Islet precursor cell (in vitro differentiated cells): Measurements from ENCODE around the gene NIM1K.
"Not testable (repeated sequence)": the region's sequence is repeated elsewhere in the genome, so short reads cannot be mapped to it uniquely, and the experiment has no call there.

Experiments used
- DNase-seq: peaks from one replicate; pipeline ENCODE4 v3.0.0-alpha.2; 2018

The NIM1K gene

DNA sequence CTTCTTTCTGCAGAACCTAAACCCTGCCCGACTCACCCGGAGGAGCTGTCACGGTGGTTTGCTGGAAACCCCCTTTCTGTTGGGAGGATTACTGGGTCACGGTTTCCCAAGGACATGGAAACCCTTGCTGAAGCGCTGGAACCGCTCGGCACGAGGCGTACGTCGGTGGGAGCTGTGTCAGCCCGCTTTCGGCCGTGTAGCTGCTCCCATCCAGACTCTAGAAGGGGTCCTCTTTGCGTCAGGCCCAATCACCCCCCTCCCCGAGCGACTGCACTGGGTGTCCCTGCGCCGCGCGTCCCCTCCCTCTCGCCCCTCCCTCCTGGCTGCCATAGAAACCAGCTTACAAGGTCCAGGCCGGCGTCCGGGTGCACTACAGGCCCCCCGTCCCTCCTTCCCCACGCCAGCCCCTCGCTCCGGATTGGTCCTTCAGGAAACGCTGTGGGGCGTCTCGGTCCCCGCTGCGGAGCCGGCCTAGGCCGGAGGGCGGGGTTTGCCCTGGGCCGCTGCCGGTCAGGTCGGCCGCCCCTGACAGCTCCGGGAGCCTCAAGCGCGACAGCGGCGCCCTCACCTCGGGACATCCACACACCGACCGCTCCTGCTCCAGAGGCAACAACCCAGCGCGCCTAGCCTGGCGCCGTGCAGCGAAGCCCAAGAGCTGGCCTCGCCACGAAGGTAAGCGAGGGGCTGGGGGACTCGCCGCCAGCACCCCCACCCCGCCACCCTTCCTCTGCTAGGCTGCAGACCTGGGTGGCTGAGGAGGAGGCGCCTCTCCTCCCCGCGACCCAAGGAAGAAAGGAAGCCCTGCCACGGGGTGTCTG lies at the start of gene NIM1K:
Gene NIM1K, plus strand, starts transcription at position 486 of the 818 bp plus-strand sequence. CDS start 53,551 bp downstream, outside the sequence.
- peak; percentile 86 for DNase-seq

DNA sequence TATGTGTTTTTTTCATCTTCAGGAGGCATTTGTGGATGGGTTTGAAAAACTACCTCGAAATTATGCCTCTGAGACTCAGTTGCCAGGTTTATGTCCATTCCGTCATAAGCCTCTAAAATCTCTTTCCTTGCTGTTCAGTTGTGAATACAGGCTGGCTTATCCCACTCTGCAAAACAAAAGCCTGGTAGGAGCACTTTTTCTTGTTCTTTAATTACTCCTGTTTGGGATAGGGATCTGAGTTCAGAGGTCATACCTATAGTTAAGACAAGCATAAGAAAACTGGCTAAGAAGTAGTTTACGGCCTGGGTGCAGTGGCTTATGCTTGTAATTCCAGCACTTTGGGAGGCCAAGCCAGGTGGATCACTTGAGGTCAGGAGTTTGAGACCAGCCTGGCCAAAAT lies 47.0 kb upstream of the NIM1K start:
- no peak for DNase-seq

DNA sequence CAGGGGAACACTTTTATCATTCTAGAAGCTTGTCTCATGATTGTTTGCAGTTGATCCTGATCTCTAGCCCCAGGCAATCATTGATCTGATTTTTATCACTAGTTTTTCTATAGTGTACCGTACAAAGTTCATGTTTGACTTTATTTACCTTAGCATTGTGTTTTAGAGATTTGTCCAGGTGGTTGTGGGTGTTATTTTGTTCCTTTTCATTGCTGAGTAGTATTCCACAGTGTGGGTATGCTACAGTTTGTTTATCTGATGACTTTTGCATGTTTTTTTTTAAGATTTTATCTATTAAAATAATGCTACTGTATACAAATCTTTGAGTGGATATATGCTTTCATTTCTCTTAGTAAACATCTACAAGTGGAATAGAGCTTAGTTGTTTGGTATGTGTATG lies 45.1 kb upstream of the NIM1K start:
- DNase-seq, result no peak

DNA sequence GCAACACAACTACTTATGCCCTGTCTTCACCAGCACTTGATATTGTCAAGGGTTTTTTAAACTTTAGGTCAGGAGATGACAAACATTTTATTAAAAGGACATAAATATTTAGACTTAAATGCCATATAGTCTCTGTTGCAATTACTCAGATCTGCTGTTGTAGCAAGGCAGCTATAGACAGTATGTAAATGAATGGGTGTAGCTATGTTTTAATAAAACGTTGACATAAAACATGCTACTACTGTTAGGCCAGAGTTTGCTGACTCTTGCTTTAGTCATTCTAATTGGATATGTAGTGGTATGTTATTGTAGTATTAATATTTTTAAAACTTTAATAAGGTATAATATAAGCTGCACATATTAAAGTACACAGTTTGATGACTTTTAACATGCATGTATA lies 43.6 kb upstream of the NIM1K start:
- DNase-seq, result no peak

DNA sequence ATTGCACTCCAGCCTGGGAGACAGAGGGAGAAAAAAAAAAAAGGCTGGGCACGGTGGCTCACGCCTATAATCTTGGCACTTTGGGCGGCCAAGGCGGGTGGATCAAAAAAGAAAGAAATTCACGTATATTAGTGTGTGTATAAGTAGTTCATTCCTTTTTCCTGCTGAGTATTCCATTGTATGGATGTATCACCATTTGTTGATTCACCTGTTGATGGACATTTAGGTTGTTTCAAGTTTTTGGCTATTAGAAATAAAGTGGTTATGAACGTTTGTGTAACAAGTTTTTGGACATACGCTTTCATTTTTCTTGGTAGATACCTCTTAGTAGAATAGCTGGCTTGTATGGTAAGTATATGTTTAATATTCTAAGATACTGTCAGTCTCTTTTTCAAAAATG lies 42.8 kb upstream of the NIM1K start:
- DNase-seq, result no peak

DNA sequence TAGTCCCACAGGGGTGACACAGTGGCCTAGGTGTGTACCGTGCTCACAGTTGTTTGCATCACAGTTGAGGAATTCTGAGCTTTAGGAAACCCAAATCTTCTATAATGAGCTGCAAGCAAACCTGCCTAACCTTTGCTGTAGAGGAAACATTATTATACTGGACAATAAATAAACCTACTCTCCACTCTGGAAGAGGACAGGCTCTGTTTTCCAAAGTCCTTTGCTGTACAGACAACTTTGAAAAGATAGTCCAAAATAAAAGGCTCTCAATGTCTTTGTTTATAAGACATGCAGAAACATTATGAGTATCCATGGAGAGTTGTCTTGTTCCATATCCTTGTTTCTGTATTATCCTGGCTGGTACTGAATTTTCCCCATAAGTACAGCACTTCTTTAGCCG lies 42.0 kb upstream of the NIM1K start:
- DNase-seq, result no peak

DNA sequence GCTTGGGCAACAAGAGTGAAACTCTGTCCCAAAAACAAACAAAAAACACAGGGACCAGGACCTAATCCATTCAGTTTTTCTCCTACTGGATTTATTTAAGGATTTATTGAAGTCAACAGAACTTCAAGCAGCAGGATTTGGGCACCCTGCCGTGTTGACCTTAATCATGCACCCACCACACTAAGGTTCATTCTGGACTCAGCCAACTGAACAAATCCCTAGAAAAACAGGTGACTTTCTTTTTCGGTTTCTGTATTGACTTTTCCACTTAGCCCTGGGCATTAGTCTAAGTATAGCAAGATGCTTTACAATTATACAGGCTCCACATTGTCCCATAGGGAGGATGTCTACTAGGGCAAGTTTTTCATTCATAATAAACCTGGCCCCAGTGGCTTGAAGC lies 41.3 kb upstream of the NIM1K start:
- no peak for DNase-seq

DNA sequence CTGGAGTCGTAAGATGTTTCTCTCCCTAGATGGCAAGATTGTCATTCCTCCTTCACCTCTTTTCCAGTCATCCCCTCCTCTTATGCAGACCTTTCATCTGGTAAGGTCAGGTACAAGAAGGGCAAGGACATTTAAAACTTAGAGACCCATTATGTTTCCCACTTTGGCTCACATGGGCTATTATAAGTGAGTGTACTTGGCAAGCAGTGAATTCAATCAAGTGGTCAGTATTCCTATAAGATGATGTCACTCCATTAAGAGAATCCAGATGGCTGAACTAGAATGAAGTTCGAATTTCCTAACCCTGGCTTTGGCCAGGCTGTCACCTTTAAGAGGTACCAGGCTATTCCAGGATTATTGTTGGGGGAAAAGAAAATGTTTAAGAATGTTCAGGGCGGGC lies 39.1 kb upstream of the NIM1K start:
- no peak for DNase-seq

DNA sequence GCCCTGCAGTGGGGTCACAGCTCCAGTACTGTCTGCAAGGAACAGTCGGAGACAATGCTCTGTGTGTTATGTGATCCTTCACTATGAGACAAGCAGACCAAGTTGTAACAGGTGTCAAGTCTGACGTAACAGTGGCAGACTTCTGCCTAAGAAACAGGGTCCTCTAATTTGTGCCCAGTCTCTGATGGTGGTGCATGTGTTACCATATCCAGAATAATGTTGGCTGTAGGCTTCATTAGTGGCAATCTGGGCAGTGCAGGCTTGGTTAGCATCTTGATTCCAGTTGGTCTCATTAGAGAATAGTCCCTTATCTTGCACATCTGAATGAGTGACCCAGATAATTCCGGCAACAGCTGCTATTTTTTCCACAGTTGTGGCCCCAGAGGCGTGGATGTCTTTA lies 37.6 kb upstream of the NIM1K start:
- DNase-seq, result no peak

DNA sequence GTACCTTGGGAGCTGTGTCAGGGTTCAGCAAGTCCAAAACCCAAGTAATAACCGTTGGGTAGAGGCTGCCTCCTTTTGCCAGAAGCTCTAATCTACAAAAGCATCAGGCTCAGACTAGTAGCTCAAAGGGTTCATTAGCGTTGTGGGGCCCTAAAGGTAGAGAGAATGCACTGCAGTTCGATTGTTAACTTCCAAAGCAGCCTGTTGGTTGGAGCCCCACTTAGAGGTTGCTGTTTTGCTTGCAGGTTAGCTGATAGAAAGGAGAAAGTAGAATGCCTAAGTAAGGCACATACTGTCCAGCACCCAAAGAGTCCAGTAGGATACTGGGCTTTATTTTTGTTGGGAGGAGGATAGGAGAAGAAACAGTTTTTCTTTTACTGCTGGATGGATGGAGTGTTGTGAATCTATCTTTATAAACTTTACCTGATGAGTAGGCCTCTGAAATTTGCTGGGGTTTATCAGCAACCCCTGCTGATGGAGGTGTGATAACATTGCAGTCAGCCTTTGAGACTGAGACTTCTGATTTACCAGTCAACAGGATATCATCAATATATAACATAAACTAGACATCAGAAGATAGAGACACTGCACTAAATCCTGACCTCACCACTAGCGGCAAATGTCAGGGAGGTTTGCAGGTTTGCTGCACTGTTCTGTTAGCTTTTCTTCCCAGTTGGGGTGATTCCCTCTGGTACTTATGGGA lies 36.5 kb upstream of the NIM1K start:
- DNase-seq, result no peak

DNA sequence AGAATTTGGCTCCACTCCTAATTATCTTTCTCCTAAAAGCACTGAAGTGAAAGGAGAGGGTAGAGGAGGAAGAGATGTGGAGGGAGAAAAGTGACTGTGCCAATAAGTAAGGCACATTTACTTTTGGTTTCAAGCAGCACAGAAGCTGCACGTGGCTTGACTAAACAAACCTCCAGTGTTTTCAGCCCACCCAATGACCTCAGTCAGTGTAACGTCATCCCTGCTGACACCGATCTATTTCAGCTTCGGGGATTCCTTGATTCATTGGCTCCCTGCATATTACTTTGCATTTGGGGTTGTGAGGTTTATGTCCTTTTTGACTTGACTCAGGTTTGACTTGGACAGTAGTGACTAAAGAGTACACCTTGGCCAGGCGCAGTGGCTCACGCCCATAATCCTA lies 35.6 kb upstream of the NIM1K start:
- DNase-seq, result no peak

DNA sequence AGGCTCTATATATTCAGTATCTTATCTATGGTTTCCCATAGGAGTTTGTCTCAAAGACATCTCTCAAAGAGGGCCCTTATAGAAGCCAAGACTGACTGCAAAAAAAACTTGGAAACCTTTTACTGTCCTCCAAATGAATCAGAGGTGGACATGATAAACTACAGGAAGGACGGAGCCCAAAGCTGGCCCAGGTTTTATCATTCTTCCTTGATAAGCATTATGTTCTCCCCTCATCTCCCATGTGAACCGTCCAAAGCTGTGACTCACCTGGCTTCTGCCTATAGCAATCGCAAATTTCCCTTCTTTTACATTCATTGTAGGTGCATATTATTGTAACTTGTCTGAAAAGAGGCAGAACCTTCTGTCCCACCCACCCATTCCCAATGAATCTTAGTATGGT lies 35.0 kb upstream of the NIM1K start:
- no peak for DNase-seq

DNA sequence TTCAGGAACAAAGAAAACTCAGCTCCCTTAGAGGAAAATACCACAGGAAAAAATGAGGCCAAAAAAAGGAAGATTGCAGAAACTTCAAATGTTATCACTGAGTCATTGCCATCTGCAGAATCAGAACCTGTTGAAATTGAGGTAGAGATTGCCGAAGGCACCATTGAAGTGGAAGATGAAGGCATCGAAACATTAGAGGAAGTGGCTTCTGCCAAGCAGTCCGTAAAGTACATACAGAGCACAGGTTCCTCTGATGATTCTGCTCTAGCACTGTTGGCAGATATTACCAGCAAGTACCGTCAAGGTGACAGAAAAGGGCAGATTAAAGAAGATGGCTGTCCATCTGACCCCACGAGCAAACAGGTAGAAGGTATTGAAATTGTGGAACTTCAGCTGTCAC lies 30.8 kb upstream of the NIM1K start:
- DNase-seq, result no peak

DNA sequence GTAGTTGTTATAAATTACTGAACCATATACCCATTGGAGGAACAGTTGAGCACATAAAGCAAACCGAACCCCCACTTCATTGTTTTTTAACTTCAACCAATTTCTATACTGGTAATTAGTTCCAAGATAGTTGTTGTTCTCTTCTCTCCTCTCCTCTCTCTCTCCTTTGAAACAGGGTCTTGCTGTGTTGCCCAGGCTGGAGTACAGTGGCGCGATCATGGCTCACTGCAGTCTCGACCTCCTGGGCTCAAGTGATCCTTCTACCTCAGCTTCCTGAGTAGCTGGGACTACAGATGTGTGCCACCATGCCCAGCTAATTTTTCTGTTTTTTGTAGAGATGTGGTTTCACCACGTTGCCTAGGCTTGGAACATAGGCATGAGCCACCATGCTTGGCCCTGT lies 27.2 kb upstream of the NIM1K start:
- not testable (repeated sequence) for DNase-seq

DNA sequence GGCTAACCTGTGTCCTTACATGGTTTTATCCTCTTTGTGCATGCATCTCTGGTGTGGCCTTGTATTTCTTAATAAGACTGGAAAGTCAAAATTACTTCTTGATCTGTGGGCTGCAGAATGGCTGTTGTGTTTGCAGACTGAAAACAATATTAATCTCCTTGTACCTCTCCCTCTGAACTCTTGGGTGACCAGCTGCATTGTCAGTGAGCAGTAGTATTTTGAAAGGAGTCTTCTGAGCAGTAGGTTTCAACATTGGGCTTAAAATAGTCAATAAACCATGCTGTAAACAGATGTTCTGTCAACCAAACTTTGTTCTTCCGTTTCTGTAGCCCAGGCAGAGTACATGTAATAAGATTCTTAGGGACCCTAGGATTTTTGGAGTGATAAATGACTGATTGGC lies 26.7 kb upstream of the NIM1K start:
- DNase-seq, result no peak

DNA sequence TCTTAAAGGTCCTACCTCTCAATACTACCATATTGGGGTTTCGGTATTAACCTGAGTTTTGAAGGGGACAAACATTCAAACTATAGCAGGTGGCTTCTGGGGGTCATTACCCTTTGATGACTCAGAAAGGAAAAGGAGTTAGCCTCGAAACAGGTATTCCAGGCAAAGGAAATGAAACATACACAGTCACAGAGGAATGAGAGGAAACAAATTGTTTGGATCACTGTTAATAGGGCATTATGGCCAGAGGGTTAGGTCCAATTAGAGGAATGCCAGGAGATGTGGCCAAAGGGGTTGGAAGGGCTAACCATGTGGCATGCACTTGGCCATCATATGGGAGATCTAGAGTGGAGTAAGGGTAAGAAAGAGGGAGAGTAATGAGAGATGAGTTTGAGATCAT lies 23.9 kb upstream of the NIM1K start:
- no peak for DNase-seq

DNA sequence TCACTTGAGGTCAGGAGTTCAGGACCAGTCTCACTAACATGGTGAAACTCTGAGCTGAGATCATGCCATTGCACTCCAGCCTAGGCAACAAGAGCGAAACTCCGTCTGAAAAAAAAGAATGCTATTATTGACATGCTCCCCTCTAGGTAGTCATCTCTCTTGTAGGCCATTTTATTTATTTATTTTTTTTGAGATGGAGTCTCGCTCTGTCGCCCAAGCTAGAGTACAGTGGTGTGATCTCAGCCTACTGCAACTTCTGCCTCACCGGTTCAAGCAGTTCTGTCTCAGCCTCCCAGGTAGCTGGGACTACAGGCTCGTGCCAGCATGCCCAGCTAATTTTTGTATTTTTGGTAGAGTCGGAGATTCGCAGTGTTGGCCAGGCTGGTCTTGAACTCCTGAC lies 20.6 kb upstream of the NIM1K start:
- no peak for DNase-seq

DNA sequence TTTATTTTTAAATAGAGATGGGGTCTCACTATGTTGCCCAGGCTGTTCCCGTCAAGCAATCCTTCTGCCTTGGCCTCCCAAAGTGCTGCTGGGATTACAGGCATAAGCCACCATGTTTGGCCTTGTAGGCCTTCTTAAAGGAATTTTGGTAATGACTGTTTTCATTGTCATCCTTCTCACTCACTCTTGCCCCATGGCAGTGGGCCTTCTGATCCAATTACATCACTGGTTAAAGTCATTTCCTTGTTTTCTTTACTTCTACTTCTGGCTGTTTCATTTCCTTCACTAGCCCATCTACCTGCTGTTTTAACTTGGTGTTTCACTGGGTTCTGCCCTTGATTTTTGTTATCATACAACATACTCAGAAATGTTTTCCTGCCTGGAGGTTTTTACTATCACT lies 20.1 kb upstream of the NIM1K start:
- no peak for DNase-seq

DNA sequence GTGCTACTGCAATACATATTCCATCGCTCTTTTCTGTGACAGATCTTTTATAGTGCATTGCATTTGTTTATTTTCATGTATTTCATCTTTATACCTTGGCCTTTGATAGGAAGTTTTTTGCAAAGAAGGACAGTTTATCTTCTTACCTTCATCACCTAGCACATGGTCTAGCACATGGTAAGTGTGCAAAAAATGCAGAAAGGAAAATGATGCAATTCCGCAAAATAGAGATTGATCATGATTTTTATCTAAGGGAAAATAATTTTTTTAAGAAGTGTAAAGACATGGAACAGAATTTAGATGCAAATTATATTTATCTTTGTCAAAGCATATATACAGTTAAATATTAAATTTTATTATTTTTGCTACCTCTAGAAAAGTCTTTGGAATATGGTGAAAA lies 19.2 kb upstream of the NIM1K start:
- no peak for DNase-seq

DNA sequence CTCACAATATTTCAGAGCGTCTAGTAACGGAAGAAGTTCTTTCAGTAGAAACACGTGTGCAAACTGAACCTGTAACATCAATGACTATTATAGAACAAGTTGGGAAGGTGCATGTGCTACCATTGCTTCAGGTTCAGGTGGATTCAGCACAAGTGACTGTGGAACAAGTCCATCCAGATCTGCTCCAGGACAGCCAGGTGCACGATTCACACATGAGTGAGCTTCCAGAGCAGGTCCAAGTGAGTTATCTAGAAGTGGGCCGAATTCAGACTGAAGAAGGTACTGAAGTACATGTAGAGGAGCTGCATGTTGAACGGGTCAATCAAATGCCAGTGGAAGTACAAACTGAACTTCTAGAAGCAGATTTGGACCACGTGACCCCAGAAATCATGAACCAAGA lies 17.4 kb upstream of the NIM1K start:
- DNase-seq, result no peak

DNA sequence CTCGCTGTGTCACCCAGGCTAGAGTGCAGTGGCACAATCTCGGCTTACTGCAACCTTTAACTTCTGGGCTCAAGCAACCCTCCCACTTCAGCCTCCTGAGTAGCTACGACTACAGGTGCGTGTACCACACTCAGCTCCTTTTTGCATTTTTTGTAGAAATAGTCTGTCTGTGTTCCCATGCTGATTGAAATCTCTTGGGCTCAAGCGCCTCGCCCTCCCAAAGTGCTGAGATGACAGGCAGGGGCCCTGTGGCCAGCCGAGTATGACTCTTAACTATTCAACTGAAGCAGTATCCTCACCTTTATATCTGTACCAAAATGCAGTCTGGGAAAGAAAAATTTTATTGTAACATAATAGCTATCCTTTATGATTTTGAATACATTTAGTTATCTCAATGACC lies 12.2 kb upstream of the NIM1K start:
- no peak for DNase-seq

DNA sequence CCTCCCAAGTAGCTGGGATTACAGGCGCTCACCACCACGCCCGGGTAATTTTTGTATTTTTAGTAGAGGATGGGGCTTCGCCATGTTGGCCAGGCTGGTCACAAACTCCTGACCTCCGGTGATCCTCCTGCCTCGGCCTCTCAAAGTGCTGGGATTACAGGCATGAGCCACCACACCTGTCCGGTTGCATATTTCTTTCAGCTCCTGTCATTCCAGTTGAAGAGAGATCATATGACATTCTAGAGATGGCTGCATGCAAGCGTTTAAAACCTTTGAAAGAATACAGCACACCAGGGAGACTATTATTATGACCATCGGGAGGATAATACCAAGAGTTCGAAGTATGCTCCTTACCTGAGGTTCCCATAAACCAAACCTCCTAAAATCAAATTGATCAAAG lies 9.6 kb upstream of the NIM1K start:
- DNase-seq, result no peak

DNA sequence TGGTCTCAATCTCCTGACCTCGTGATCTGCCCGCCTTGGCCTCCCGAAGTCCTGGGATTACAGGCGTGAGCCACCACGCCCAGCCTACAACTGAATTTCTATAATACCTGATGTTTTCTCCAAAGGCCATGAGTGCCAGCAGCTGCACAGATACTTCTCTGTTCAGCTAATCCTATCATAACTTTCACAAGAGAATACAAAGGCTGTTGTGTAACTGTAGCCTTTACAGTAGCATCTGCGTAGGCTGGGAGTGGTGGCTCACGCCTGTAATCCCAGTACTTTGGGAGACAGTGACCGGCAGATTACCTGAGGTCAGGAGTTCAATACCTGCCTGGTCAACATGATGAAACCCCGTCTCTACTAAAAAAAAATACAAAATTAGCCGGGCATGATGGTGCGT lies 8.9 kb upstream of the NIM1K start:
- DNase-seq, result not testable (repeated sequence)

DNA sequence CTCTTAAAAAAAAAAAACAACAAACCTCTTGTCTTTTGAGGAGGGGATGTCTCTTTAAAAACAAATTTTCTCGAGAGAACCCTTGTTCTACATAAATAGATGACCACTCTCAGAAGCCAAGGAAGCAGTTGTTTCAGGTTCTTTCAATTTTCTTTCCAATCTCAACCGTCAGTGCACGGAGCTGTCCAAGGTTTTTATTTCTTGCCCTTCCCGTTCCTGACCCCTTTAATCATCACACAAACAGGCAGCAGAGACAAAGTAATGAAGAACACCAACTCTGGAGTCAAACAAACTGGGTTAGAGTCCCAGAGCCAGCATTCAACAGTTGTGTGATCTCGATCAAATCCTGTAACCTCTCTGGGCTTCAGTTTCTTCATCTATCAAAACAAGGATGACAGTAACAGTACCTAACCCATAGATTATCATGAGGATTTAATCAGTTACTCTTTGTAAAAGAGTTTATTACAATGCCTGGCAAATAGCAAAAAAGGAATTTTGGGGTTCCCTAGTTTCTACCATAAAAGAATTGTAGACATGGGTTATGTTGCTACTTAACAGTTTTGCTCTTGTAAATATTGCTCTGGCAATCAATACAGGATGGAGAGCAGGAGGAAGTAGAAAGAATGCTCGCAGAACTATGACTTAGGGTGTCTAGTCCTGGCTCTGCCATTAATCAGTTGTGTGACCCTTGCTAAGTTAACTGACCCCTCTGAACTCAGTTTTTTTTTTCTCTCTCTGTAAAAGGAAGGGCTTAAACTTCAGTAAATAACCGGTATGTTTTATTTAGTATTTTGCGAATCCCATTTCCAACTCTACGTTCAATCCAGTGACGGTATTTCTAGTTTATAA lies 1.0 kb upstream of the NIM1K start:
- DNase-seq, result no peak
